ENCODE data around the gene PITPNM3.
A peak's percentile ranks its signal among the peaks of the same experiment; 100 is the strongest.

Gene PITPNM3

DNA sequence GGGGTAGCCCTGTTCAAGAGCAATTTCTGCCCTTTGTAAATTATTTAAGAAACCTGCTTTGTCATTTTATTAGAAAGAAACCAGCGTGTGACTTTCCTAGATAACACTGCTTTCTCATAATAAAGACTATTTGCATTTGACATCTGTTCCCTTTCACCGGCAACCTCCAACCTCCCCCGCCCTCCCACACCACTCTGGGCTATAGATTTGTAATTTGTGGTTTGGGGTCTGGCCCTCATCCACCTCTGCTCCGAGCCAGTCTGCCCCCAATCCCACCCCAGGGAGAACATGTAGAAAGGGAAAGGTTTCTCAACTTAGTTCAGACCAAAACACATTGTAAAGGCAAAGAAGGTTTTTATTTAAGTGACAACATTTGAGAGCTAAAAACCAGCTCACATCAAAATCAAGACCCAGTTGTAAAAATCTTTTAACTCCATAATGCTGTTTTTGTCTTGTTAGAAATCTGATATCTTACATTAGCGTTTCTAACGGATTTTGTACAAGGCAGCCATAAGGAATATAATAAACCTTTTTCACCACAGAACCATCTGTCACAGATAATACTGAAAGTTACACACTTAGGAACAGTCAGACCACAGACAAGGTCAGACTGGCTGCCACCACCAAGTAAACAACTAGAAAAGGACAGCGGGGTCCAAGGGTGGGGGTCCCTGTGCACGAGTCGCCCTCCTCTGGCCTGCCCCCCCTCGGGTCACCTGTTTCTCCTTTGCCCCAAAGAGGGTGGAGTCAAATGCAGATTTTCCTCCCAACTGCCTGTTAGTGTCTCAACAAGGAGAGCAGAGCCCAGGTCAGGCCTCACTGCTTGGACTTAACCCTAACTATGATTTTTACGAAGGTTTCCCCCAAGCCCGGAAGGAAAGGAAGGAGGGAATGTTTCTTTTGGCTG, 105.2 kb downstream of the PITPNM3 start:
- no peak for DNase-seq (ENCODE audit: low read depth in 1 of 2, low spot score in 1 of 2)
- no peak for TF ChIP-seq JUND (IDR thresholded peaks at IDR 0.05; ENCODE audit: low read depth)
- in situ Hi-C loops (cut with HindIII; ENCODE audit: low pct_unique_long_range_greater_than_20kb, low sequenced_read_pairs): no loop called here

DNA sequence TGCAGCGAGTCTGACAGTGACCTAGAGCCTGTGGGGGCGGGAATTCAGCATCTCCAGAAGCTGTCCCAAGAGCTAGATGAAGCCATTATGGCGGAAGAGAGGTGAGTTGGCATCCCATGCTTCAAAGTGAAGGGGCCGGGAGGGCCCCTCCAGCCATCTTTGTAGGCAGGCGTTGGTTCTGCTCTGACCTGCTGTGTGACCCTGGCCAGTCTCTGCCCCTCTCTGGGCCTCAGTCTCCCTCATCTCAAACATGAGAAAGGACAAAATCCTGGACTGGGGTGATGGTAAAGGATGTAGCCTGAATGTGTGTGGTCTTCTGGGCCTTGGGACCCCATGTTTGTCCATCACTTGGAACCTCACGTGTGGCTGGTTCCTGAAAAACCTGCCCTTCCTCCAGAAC, 107.0 kb downstream of the PITPNM3 start:
- in situ Hi-C loops (cut with HindIII; ENCODE audit: low pct_unique_long_range_greater_than_20kb, low sequenced_read_pairs): no loop called here
- TF ChIP-seq JUND (IDR thresholded peaks at IDR 0.05; ENCODE audit: low read depth): no peak
- DNase-seq (ENCODE audit: low read depth in 1 of 2, low spot score in 1 of 2): no peak

DNA sequence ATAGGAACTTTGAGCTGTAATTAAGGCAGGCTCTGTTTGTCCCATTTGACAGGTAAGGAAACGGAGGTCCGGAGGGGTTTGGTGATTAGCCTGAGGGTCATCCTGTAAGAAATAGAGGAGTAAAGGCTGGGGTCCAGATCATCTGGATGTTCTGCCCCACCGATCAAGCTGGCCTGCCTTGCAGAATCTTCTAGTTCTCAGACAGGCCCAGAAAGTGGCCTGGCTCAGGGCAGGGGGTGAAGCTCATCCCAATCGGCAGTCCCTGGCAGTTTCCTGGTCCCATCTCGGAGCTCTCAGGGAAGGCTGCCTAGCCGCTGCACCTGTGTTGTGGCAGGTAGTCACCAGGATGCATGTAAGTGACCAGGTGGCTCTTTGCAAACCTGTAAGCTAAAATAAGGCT, 107.9 kb downstream of the PITPNM3 start:
- in situ Hi-C loops (cut with HindIII; ENCODE audit: low pct_unique_long_range_greater_than_20kb, low sequenced_read_pairs): no loop called here
- TF ChIP-seq JUND (IDR thresholded peaks at IDR 0.05; ENCODE audit: low read depth): no peak
- no peak for DNase-seq (ENCODE audit: low read depth in 1 of 2, low spot score in 1 of 2)

DNA sequence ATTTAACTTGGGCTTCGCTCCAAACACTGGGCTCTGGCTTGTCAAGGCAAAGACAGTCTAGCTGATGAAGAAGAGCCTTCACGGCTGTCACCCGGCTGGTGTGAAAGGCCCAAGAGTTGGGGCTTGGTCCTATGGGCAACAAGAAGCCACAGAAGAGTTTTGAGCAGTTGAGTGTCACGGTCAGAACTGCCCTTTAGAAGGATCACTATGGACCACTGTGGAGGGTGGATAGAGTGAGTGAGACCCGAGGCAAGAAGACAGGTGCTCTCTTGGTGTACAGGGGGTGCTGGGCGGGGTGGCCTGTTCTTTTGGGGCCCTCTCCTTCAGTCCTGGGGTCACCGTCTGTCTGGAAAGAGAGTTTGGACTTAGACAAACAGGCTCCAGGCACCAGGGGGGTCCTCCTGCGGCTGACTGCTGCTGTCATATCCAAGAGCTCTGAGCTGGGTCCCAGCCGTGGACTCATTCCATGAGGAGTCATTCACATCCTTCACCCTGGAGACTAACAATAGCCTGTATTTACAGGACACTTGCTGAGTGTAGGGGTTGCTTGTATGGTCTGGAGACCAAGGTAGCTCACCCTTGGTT, 109.7 kb downstream of the PITPNM3 start:
- in situ Hi-C loops (cut with HindIII; ENCODE audit: low pct_unique_long_range_greater_than_20kb, low sequenced_read_pairs): no loop called here
- TF ChIP-seq JUND (IDR thresholded peaks at IDR 0.05; ENCODE audit: low read depth): no peak
- DNase-seq (ENCODE audit: low read depth in 1 of 2, low spot score in 1 of 2): no peak

DNA sequence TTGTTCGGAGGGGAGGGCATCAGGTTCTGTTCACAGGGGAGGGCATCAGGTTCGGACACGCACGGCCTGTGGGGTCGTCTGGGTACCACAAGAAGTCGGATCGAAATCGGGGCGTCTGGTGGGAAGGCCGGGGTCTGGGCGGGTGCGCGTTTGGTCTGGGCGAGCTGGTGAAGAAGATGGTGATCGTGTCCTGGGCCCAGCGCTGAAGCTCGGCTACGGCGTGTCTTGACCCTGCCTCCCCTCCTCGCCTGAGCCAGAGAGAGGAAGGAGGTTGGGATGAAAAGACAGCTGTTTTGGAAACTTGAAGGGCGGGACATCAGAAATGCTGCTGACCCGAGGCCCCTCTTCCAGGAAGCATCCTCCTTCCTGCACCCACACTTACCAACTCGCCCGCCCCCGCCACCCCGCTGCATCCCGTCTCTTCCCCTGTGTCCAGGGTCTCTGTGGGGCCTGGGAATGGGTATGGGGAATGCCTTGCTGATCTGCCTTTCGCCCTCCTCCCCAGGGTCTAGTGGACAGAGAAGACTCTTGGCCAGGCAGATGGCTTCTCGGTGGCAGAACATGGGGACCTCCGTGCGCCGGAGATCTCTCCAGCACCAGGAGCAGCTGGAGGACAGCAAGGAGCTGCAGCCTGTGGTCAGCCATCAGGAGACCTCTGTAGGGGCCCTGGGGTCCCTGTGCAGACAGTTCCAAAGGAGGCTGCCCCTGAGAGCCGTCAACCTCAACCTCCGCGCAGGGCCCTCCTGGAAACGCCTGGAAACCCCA, 111.6 kb downstream of the PITPNM3 start:
- in situ Hi-C loops (cut with HindIII; ENCODE audit: low pct_unique_long_range_greater_than_20kb, low sequenced_read_pairs): no loop called here
- DNase-seq (ENCODE audit: low read depth in 1 of 2, low spot score in 1 of 2): no peak

DNA sequence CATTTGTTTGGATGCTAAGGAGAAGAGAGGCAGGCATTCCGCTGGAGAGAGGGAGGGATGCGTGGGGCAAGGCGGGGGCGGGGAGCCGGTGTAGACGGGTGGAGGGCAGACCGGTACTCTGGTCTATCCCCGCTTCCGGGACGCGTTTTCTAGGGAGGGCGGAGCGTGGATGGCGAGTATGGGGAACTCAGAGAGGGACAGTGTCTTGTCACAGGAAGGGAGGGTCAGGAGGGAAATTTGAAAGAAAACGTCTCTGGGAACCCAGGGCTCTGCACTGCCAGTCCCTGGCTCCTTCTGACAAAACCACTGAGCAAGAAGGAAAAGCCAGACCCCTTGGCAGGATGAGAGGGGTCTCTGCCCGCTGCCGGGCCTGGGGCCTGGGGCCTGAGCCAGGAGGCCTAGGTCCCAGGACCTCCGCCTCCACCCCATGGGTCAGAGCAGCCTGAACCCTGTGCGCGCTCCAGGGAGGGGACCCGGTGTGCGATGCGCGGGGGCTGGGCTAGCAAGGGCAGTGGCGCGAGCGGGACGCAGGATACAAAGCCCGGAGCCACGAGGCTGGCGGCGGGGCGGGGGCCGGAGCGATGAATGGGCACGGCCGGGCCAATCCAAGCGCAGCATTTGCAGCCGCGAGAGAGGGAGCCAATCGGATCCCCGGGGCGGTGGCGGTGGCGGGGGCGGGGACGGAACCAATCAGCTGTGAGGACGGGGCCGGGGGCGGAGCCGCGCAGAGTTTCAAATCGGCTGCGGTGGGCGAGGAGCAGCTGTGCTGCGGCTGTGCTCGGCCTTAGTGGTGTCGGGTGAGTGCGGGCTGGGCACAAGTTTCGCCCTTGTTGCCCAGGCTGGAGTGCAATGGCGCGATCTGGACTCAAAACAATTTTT, 112.4 kb downstream of the PITPNM3 start, which contains the start of gene PIMREG:
TSS of gene PIMREG (plus strand) at position 764 of the 879 bp plus-strand sequence. CDS start 656 bp downstream, outside the sequence.
- TF ChIP-seq JUND (IDR thresholded peaks at IDR 0.05; ENCODE audit: low read depth): no peak
- in situ Hi-C loops (cut with HindIII; ENCODE audit: low pct_unique_long_range_greater_than_20kb, low sequenced_read_pairs): no loop called here
- peak; percentile 94 to 97 for DNase-seq (ENCODE audit: low read depth in 1 of 2, low spot score in 1 of 2)

More for the DNA sequence above, 111.6 kb downstream of the PITPNM3 start:
- TF ChIP-seq JUND (IDR thresholded peaks at IDR 0.05; ENCODE audit: low read depth): no peak

DNA sequence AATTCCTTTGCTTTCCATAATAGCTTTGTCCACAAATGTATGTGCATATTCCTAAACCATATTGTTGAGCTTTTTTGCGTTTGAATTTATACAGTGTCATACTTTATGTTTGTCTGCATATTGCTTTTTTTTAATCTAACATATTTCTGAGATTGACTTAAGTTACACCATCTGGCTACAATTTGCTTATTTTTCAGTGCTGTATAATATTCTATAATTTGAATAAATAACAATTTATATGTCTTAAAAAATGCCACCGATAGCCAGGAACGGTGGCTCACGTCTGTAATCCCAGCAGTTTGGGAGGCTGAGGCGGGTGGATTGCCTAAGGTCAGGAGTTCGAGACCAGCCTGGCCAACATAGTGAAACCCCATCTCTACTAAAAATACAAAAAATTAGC, 113.6 kb downstream of the PITPNM3 start:
- DNase-seq (ENCODE audit: low read depth in 1 of 2, low spot score in 1 of 2): no peak
- in situ Hi-C loops (cut with HindIII; ENCODE audit: low pct_unique_long_range_greater_than_20kb, low sequenced_read_pairs): no loop called here
- no peak for TF ChIP-seq JUND (IDR thresholded peaks at IDR 0.05; ENCODE audit: low read depth)

DNA sequence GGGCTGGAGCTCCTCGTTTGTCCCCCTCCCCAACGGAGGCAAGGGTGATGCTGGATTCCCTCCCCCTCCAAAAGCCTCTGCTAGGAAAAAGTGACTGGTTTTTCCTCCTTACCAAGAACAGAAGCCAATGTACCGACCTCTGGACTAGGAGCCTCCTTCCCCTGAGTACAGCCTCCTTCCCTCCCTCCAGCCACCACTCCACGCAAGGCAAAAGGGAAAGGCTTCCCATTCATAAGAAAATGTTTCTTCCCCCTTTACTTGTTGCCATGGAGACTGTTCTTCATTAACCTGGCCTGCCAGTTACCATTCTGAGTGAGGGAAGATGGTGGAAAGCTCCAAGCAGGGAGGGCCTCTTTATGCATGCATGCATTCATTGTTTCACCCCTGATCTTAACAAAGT, 116.4 kb downstream of the PITPNM3 start:
- DNase-seq (ENCODE audit: low read depth in 1 of 2, low spot score in 1 of 2): no peak
- in situ Hi-C loops (cut with HindIII; ENCODE audit: low pct_unique_long_range_greater_than_20kb, low sequenced_read_pairs): no loop called here
- no peak for TF ChIP-seq JUND (IDR thresholded peaks at IDR 0.05; ENCODE audit: low read depth)

DNA sequence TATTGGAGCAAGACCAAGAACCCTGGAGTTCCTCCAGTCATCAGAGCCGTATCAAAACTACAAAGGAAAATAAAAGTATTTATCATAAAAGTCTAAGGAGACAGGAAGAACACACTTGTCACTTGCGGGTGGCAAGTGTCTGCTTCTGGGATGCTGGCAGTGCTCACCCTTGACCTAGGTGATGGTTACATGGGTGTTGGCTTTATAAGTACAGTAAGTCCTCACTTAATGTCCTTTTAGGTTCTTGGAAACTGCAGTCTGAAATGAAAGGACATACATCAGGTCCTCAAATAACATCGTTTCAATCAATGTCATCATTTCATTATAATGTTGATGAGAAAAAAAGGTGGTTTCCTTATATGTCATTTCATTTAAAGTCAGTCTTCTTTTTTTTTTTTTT, 118.4 kb downstream of the PITPNM3 start:
- TF ChIP-seq JUND (IDR thresholded peaks at IDR 0.05; ENCODE audit: low read depth): no peak
- in situ Hi-C loops (cut with HindIII; ENCODE audit: low pct_unique_long_range_greater_than_20kb, low sequenced_read_pairs): no loop called here
- DNase-seq (ENCODE audit: low read depth in 1 of 2, low spot score in 1 of 2): no peak

DNA sequence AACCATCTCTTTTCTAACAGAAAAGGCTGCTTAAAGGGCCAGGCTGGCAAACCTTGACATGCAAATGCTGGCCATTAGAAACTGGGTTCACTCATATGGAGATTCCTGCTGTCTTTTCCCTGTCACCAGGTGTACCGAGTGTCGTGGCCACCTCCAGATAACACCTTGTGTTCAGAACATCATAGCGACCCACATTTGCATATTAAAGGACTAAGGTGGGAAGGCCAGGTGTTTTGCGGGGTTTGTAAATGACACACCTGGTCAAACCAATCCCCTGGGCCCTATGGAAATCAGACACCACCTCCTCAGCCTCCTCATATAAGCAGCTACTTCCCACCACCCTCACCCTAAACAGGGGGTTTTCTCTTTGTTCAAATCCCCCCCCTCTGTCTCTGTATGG, 118.9 kb downstream of the PITPNM3 start:
- DNase-seq (ENCODE audit: low read depth in 1 of 2, low spot score in 1 of 2): no peak
- TF ChIP-seq JUND (IDR thresholded peaks at IDR 0.05; ENCODE audit: low read depth): no peak
- in situ Hi-C loops (cut with HindIII; ENCODE audit: low pct_unique_long_range_greater_than_20kb, low sequenced_read_pairs): no loop called here

DNA sequence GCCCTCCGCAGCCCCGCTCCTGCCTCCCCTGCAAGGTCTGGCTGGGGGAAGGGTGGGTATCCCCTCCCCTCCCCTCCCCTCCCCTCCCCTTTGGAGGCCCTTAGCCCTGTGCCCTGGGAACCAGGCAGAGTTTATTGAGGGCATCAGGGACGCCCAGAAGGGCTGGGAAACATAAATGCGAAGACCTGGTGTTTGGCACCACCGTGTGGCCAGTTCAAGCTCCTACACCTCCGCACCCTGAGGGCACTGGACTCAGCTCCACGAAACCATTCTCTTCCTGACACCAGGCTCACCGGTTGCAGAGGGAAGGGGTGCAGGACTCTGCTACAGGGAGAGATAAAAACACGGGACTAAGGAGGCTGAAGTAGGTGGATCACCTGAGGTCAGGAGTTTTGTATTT, 120.4 kb downstream of the PITPNM3 start:
- in situ Hi-C loops (cut with HindIII; ENCODE audit: low pct_unique_long_range_greater_than_20kb, low sequenced_read_pairs): no loop called here
- DNase-seq (ENCODE audit: low read depth in 1 of 2, low spot score in 1 of 2): peak; percentile 56 to 74
- no peak for TF ChIP-seq JUND (IDR thresholded peaks at IDR 0.05; ENCODE audit: low read depth)

DNA sequence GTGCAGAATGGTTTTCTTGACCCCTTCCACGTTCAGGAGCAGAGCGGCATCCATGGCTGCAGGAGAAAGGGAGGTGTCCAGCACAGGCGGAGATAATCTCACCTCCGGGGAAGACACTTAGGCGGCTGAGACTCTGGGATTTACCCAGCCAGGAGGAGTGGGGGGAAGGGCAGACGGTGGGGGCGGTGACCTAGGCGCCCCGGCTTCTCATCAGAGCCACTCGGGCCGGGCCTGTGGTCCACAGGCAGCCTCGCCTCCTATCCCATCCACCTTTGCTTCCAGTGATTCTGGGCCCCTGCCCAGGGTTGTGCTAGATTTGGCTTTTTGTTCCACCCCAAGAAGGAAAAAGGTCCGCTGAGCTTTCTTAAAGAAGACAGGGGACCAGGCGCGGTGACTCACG, 121.3 kb downstream of the PITPNM3 start, which contains the start of gene AIPL1:
TSS of gene AIPL1 (minus strand) at position 71 of the 400 bp plus-strand sequence. CDS start at position 54, 17 bp downstream.
- TF ChIP-seq JUND (IDR thresholded peaks at IDR 0.05; ENCODE audit: low read depth): no peak
- no peak for DNase-seq (ENCODE audit: low read depth in 1 of 2, low spot score in 1 of 2)
- in situ Hi-C loops (cut with HindIII; ENCODE audit: low pct_unique_long_range_greater_than_20kb, low sequenced_read_pairs): no loop called here

Measured in T47D (cell line).